ENCODE measurements around the gene ABHD12.
A peak's percentile ranks its signal among the peaks of the same experiment; 100 is the strongest.

The ABHD12 gene

GRCh38 chr20:25361287-25361683 is 29.4 kb downstream of the ABHD12 start:
- DNase-seq, result no peak
- in situ Hi-C loops (cut with MboI; ENCODE audit: low pct_unique_long_range_greater_than_20kb, low sequenced_read_pairs), result no loop called here

GRCh38 chr20:25360631-25361286 is 29.9 kb downstream of the ABHD12 start:
- in situ Hi-C loops (cut with MboI; ENCODE audit: low pct_unique_long_range_greater_than_20kb, low sequenced_read_pairs), result no loop called here
- DNase-seq, result peak; percentile 84

- in situ Hi-C loops (cut with MboI; ENCODE audit: low pct_unique_long_range_greater_than_20kb, low sequenced_read_pairs), result no loop called here
- no peak for DNase-seq
Measured at GRCh38 chr20:25356271-25356933, 34.2 kb downstream of the ABHD12 start.

- in situ Hi-C loops (cut with MboI; ENCODE audit: low pct_unique_long_range_greater_than_20kb, low sequenced_read_pairs), result no loop called here
- DNase-seq, result no peak
Measured at GRCh38 chr20:25355866-25356265, 34.8 kb downstream of the ABHD12 start.

GRCh38 chr20:25355011-25355595 is 35.5 kb downstream of the ABHD12 start:
- in situ Hi-C loops (cut with MboI; ENCODE audit: low pct_unique_long_range_greater_than_20kb, low sequenced_read_pairs), result no loop called here
- peak; percentile 43 for DNase-seq

GRCh38 chr20:25353747-25354705 is 36.6 kb downstream of the ABHD12 start:
- DNase-seq, result no peak
- in situ Hi-C loops (cut with MboI; ENCODE audit: low pct_unique_long_range_greater_than_20kb, low sequenced_read_pairs), result no loop called here

- in situ Hi-C loops (cut with MboI; ENCODE audit: low pct_unique_long_range_greater_than_20kb, low sequenced_read_pairs), result no loop called here
- DNase-seq, result no peak
Measured at GRCh38 chr20:25353353-25353746, 37.3 kb downstream of the ABHD12 start.

GRCh38 chr20:25352746-25353145 is 37.9 kb downstream of the ABHD12 start:
- in situ Hi-C loops (cut with MboI; ENCODE audit: low pct_unique_long_range_greater_than_20kb, low sequenced_read_pairs), result no loop called here

GRCh38 chr20:25351024-25351360 is 39.6 kb downstream of the ABHD12 start:
- no peak for DNase-seq
- in situ Hi-C loops (cut with MboI; ENCODE audit: low pct_unique_long_range_greater_than_20kb, low sequenced_read_pairs), result no loop called here

More at GRCh38 chr20:25352746-25353145, 37.9 kb downstream of the ABHD12 start:
- no peak for DNase-seq

GRCh38 chr20:25346349-25346748 is 44.3 kb downstream of the ABHD12 start:
- DNase-seq, result no peak
- in situ Hi-C loops (cut with MboI; ENCODE audit: low pct_unique_long_range_greater_than_20kb, low sequenced_read_pairs), result no loop called here

GRCh38 chr20:25345721-25346120 is 44.9 kb downstream of the ABHD12 start:
- in situ Hi-C loops (cut with MboI; ENCODE audit: low pct_unique_long_range_greater_than_20kb, low sequenced_read_pairs), result no loop called here
- DNase-seq, result no peak

- in situ Hi-C loops (cut with MboI; ENCODE audit: low pct_unique_long_range_greater_than_20kb, low sequenced_read_pairs), result no loop called here
- no peak for DNase-seq
Measured at GRCh38 chr20:25344634-25345033, 46.0 kb downstream of the ABHD12 start.

GRCh38 chr20:25341716-25342680 is 48.6 kb downstream of the ABHD12 start:
- no peak for DNase-seq
- in situ Hi-C loops (cut with MboI; ENCODE audit: low pct_unique_long_range_greater_than_20kb, low sequenced_read_pairs), result no loop called here

- in situ Hi-C loops (cut with MboI; ENCODE audit: low pct_unique_long_range_greater_than_20kb, low sequenced_read_pairs), result no loop called here
- DNase-seq, result no peak
Measured at GRCh38 chr20:25340380-25340779, 50.3 kb downstream of the ABHD12 start.

- no peak for DNase-seq
- in situ Hi-C loops (cut with MboI; ENCODE audit: low pct_unique_long_range_greater_than_20kb, low sequenced_read_pairs), result no loop called here
Measured at GRCh38 chr20:25339608-25340007, 51.0 kb downstream of the ABHD12 start.

- no peak for DNase-seq
Measured at GRCh38 chr20:25338112-25339023, 52.3 kb downstream of the ABHD12 start.

GRCh38 chr20:25336561-25337422 is 53.8 kb downstream of the ABHD12 start:
- in situ Hi-C loops (cut with MboI; ENCODE audit: low pct_unique_long_range_greater_than_20kb, low sequenced_read_pairs), result no loop called here
- peak; percentile 41 for DNase-seq

More at GRCh38 chr20:25338112-25339023, 52.3 kb downstream of the ABHD12 start:
- in situ Hi-C loops (cut with MboI; ENCODE audit: low pct_unique_long_range_greater_than_20kb, low sequenced_read_pairs), result no loop called here

Data from KBM-7 (cell line).